NB4 (cell line): ENCODE results near the gene EID2B.

Experiments used
- MAX ChIP-seq: IDR thresholded peaks from 2 replicates; pipeline ENCODE4 v1.6.1; 2011; ENCODE audit warnings: low read depth, low read length
- MYC ChIP-seq: IDR thresholded peaks from 2 replicates; pipeline ENCODE4 v1.6.1; 2011; ENCODE audit warnings: low read depth, low read length
- POLR2A ChIP-seq: IDR thresholded peaks from 2 replicates; pipeline ENCODE4 v1.6.1; 2011; ENCODE audit warnings: mild to moderate bottlenecking; ENCODE audit not compliant: insufficient read length; ENCODE audit errors: extremely low read depth
- TF ChIP-seq, protein P1 (sequence below): IDR thresholded peaks from one replicate; pipeline ENCODE4 v1.5.1; 2012; ENCODE audit warnings: low read depth, low read length

DNA sequence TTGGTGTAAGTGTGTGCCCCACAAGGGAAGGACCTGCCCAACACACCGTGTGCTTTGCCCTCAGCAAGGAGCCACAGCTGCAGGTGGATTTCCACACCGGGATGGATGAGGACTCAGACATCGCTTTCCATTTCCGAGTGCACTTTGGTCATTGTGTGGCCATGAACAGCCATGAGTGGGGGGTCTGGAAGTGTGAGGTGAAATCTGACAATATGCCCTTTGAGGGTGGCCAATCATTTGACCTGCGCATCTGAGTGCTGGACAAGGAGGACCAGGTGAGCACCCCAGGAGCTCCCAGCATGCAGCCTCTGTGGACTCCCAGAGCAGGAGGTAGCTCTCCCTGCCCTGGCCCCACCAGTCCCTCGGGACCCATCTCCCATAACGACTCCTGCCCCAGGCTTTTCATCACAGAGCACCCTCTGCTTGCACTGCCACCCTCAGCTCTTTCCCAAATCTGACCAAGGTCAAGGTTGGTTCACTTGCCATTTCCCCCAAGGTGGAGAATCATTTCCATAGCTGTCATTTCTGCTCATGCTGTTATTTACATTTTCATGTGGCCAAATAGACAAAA is 20.5 kb upstream of the EID2B start:
- TF ChIP-seq, protein P1, sequence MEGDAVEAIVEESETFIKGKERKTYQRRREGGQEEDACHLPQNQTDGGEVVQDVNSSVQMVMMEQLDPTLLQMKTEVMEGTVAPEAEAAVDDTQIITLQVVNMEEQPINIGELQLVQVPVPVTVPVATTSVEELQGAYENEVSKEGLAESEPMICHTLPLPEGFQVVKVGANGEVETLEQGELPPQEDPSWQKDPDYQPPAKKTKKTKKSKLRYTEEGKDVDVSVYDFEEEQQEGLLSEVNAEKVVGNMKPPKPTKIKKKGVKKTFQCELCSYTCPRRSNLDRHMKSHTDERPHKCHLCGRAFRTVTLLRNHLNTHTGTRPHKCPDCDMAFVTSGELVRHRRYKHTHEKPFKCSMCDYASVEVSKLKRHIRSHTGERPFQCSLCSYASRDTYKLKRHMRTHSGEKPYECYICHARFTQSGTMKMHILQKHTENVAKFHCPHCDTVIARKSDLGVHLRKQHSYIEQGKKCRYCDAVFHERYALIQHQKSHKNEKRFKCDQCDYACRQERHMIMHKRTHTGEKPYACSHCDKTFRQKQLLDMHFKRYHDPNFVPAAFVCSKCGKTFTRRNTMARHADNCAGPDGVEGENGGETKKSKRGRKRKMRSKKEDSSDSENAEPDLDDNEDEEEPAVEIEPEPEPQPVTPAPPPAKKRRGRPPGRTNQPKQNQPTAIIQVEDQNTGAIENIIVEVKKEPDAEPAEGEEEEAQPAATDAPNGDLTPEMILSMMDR, result no peak
- TF ChIP-seq POLR2A (no peak), MAX (no peak), MYC (no peak)
